Stimulated activated CD8-positive, alpha-beta memory T cell treated with anti-CD3 and anti-CD28 coated beads, Interleukin-12 subunit alpha, Interleukin-12 subunit beta, amount 100 ng/mL, for 24 hours (primary cell): ENCODE results near the gene ABLIM2.

Experiments
- DNase-seq: peaks from one replicate; pipeline ENCODE4 v3.0.0-alpha.2; 2020; ENCODE audit errors: extremely low read depth

ABLIM2 gene

GRCh38 chr4:8136972-8137710, 21.5 kb downstream of the ABLIM2 start:
- no peak for DNase-seq

GRCh38 chr4:8136529-8136928, 22.1 kb downstream of the ABLIM2 start:
- no peak for DNase-seq

GRCh38 chr4:8135666-8136065, 22.9 kb downstream of the ABLIM2 start:
- no peak for DNase-seq

- no peak for DNase-seq
These were observed 24.6 kb downstream of the ABLIM2 start for GRCh38 chr4:8133897-8134563.

GRCh38 chr4:8132947-8133705, 25.5 kb downstream of the ABLIM2 start:
- DNase-seq: no peak

GRCh38 chr4:8132400-8132799, 26.2 kb downstream of the ABLIM2 start:
- no peak for DNase-seq

- DNase-seq: no peak
These were observed 26.8 kb downstream of the ABLIM2 start for GRCh38 chr4:8131826-8132225.

- no peak for DNase-seq
These were observed 27.4 kb downstream of the ABLIM2 start for GRCh38 chr4:8131210-8131609.

- DNase-seq: no peak
These were observed 28.1 kb downstream of the ABLIM2 start for GRCh38 chr4:8130346-8131066.

- no peak for DNase-seq
These were observed 28.8 kb downstream of the ABLIM2 start for GRCh38 chr4:8129785-8130184.

GRCh38 chr4:8129136-8129535, 29.5 kb downstream of the ABLIM2 start:
- DNase-seq: no peak

GRCh38 chr4:8128100-8128856, 30.3 kb downstream of the ABLIM2 start:
- DNase-seq: no peak

- DNase-seq: no peak
These were observed 31.4 kb downstream of the ABLIM2 start for GRCh38 chr4:8127051-8127826.

- no peak for DNase-seq
These were observed 32.1 kb downstream of the ABLIM2 start for GRCh38 chr4:8126523-8126922.

- no peak for DNase-seq
These were observed 33.0 kb downstream of the ABLIM2 start for GRCh38 chr4:8125526-8126056.

GRCh38 chr4:8123870-8124269, 34.7 kb downstream of the ABLIM2 start:
- DNase-seq: no peak

GRCh38 chr4:8123389-8123788, 35.2 kb downstream of the ABLIM2 start:
- DNase-seq: no peak

GRCh38 chr4:8122746-8123145, 35.9 kb downstream of the ABLIM2 start:
- no peak for DNase-seq

GRCh38 chr4:8121292-8122015, 37.2 kb downstream of the ABLIM2 start:
- DNase-seq: no peak

GRCh38 chr4:8120501-8120900, 38.1 kb downstream of the ABLIM2 start:
- DNase-seq: no peak
